Measurements from ENCODE around the gene DMAC2. TPM values are rescaled to one million over a fixed set of nuclear protein-coding genes. Genes with fewer than 3 reads are reported as not detected.

DMAC2 gene
- total and polyA plus RNA-seq, 2 donors (not counting 3 experiments of a cell fraction or from before 2014, with no cell fraction given) = 65.4 to 137 TPM

DNA sequence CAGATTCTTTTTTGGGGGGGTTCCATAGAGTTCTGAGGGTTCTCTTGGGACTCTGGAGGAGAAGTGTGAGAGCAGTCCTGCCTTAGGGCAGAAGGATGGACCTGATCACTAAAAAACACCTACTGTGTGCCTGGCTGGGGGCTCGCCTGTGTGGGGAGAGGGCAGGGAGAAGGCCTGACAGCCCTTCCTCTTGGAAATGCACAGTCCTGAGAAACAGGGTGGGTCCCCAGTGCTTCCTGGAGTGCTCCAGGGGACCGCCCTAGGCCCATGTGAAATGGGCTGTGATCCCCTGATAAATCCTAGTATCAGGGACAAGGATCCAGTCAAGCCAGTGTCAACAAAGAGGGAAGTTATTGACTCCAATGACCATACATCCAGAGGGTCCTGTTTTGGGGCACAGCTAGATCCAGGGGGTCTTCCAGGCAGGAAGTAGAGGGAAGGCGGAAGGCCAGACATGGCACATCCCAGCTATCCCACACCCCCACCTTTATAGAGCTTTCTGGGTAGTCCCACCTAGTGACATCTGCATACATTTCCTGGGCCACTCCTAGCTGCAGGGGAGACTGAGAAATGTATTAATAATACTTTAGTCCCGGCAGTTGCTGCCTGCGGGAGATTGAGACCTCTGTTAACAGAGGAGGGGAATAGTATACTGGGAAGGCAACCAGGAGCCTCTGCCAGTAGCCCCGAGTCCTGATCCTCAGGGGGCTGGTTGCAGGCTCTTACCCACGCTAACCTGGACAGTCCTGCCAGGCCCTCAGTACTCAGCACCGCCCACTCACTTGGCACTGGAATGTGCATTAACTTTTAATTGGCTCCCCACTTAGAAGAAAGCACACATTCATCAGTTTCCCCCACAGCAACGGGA lies 28.4 kb downstream of the DMAC2 start:
- no TSS peak for BruUV-seq (replicated peaks)
- no peaks in the 10 kb centered on the region for H3K9me1 ChIP-seq (replicated peaks; ENCODE audit: control insufficient read depth, extremely low read depth, insufficient read depth, low read length)
- H3K27ac ChIP-seq (ENCODE audit: insufficient read depth, low read depth, low read length) = no peak overlapping the region
- no peaks in the 10 kb centered on the region for H3K27me3 ChIP-seq (ENCODE audit: control insufficient read depth in 2 of 2, insufficient read depth in 2 of 2, low read length in 2 of 2)
- no peaks in the 10 kb centered on the region for H3K9me3 ChIP-seq (replicated peaks; ENCODE audit: control insufficient read depth, insufficient read depth, low read length)
- H3K4me2 ChIP-seq (ENCODE audit: insufficient read depth, low read length) = no peak overlapping the region
- ChIA-PET CTCF (no interaction called here), POLR2A (no interaction called here)
- H2AFZ ChIP-seq (ENCODE audit: low read depth, low read length) = no peak overlapping the region
- no peak for DNase-seq (ENCODE audit: low read depth, low spot score)
- peaks cover 9% of the 10 kb centered on the region for H3K4me1 ChIP-seq (ENCODE audit: control insufficient read depth, extremely low read depth, insufficient read depth, low read length)
- peaks cover 0 to 20% of the 10 kb centered on the region in 2 experiments for H3K36me3 ChIP-seq (ENCODE audit: control insufficient read depth in 2 of 2, extremely low read depth in 1 of 2, insufficient read depth in 2 of 2, low read length in 2 of 2)
- intact Hi-C loops (cut with micrococcal nuclease) = no loop called here
- H3K4me3 ChIP-seq (replicated peaks in 1 of 3; ENCODE audit: insufficient read depth in 1 of 3, low read depth in 1 of 3, low read length in 3 of 3) = no peak overlapping the region
- no peak overlapping the region for H3K9ac ChIP-seq (replicated peaks; ENCODE audit: extremely low read depth, insufficient read depth, low read length)
- TF ChIP-seq FOS (IDR thresholded peaks at IDR 0.05; ENCODE audit: borderline replicate concordance, insufficient read depth, low read length) = no peak
- no peak for TF ChIP-seq EZH2 (IDR thresholded peaks at IDR 0.05; ENCODE audit: borderline replicate concordance, low read depth, low read length, severe bottlenecking)
- no peak for TF ChIP-seq GATA2 (IDR thresholded peaks at IDR 0.05; ENCODE audit: insufficient read depth, insufficient read length, low read depth, low read length)
- no peak for TF ChIP-seq JUN (IDR thresholded peaks at IDR 0.05; ENCODE audit: borderline replicate concordance, insufficient read depth, insufficient read length, low read depth)
- TF ChIP-seq, protein P1, sequence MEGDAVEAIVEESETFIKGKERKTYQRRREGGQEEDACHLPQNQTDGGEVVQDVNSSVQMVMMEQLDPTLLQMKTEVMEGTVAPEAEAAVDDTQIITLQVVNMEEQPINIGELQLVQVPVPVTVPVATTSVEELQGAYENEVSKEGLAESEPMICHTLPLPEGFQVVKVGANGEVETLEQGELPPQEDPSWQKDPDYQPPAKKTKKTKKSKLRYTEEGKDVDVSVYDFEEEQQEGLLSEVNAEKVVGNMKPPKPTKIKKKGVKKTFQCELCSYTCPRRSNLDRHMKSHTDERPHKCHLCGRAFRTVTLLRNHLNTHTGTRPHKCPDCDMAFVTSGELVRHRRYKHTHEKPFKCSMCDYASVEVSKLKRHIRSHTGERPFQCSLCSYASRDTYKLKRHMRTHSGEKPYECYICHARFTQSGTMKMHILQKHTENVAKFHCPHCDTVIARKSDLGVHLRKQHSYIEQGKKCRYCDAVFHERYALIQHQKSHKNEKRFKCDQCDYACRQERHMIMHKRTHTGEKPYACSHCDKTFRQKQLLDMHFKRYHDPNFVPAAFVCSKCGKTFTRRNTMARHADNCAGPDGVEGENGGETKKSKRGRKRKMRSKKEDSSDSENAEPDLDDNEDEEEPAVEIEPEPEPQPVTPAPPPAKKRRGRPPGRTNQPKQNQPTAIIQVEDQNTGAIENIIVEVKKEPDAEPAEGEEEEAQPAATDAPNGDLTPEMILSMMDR (IDR thresholded peaks at IDR 0.05; ENCODE audit: extremely low read depth in 1 of 2, insufficient read depth in 1 of 2, low read depth in 1 of 2, low read length in 2 of 2) = no peak
- TF ChIP-seq MYC (IDR thresholded peaks at IDR 0.05; ENCODE audit: low read depth, low read length) = no peak
- TF ChIP-seq, protein P2, sequence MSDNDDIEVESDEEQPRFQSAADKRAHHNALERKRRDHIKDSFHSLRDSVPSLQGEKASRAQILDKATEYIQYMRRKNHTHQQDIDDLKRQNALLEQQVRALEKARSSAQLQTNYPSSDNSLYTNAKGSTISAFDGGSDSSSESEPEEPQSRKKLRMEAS (IDR thresholded peaks at IDR 0.05; ENCODE audit: insufficient read depth, insufficient read length) = no peak
- no peak for TF ChIP-seq POLR2AphosphoS5 (IDR thresholded peaks at IDR 0.05; ENCODE audit: insufficient read depth, low read depth, low read length)
- no peak for TF ChIP-seq POLR2A (IDR thresholded peaks at IDR 0.05; ENCODE audit: low read depth, low read length)
- no peak for FAIRE-seq
- dilution Hi-C loops (cut with MboI; ENCODE audit: extremely low pct_ligation_motif_present, low sequenced_read_pairs) = no loop called here
- no peaks in the 10 kb centered on the region for H4K20me1 ChIP-seq (replicated peaks; ENCODE audit: control insufficient read depth, extremely low read depth, insufficient read depth, low read length)
- H3K79me2 ChIP-seq (ENCODE audit: control insufficient read depth, insufficient read depth, low read length) = no peaks in the 10 kb centered on the region

All from endothelial cell of umbilical vein (primary cell).